ENCODE data around the gene PTX4.

Gene PTX4

GRCh38 chr16:1499756-1500464 lies 11.2 kb upstream of the PTX4 start:
- no peak for DNase-seq

- DNase-seq = no peak
Measured at GRCh38 chr16:1498899-1499676, 10.3 kb upstream of the PTX4 start.

GRCh38 chr16:1497014-1497598 lies 8.4 kb upstream of the PTX4 start:
- DNase-seq = no peak

DNA sequence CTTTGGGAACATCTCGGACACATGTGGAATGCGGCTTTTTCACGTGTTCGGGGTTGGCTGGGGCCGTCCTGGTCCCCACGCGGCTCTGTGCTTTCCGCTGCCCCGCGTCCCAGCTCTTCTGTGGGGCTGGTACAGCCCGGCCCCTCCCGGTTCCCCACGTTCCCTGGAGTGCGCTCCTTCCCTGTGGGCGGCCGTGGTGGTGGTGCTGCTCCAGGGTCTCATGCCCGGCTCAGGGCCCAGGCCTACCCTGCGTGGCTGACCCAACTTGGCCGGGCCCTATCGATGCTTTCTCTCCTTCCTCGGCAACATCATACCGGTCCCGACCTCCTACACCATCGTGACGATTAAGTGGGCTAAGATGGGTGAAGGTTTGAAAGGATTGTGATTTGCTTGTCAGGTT lies 7.7 kb upstream of the PTX4 start:
- DNase-seq = no peak

- DNase-seq = no peak
Measured at GRCh38 chr16:1495889-1496262, 7.1 kb upstream of the PTX4 start.

DNA sequence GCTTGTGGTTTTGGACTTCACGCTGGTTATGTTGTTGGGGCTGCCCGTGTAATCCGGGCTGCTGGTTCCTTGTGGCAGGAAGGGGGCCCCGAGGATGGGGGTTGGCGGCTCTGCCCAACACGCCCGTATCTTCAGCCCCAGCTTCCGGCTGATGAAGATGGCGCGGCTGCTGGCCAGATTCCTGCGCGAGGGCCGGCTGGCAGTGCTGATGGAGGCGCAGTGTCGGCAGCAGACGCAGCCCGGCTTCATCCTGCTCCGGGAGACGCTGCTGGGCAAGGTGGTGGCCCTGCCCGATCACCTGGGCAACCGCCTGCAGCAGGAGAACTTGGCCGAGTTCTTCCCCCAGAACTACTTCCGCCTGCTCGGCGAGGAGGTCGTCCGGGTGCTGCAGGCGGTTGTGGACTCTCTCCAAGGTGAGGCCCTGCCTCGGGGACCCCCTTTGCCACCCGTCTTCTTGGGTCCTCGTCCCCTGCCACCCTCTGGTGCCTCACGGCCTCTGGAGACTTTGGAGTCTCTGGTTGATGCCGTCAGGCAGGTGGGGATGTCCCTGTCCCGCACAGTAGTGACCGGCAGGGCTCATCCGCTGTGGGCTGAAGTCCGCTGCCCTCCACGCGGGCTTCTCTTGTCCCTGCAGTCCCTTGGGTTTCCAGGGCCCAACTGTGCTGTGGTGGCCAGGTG lies 6.6 kb upstream of the PTX4 start:
- no peak for DNase-seq

- no peak for DNase-seq
Measured at GRCh38 chr16:1494711-1495110, 6.0 kb upstream of the PTX4 start.

DNA sequence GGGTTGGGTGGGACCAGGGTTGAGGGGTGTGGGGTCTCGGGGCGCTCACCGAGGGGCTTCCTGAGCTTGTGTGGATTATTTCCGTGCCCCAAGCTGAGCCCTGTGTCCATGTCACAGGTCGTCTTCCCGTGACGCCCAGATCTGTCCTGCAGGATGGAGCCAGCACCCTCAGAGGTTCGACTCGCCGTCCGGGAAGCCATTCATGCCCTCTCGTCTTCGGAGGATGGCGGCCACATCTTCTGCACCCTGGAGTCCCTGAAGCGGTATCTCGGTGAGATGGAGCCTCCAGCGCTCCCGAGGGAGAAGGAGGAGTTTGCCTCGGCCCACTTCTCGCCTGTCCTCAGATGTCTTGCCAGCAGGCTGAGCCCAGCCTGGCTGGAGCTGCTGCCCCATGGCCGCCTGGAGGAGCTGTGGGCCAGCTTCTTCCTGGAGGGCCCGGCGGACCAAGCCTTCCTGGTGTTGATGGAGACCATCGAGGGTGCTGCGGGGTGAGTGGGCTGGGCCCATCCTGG lies 5.4 kb upstream of the PTX4 start:
- DNase-seq = no peak

GRCh38 chr16:1493746-1494094 lies 5.0 kb upstream of the PTX4 start:
- no peak for DNase-seq

- peak; percentile 82 for DNase-seq
Measured at GRCh38 chr16:1492923-1493745, 4.4 kb upstream of the PTX4 start, which contains the start of gene TELO2. TSS of gene TELO2 (plus strand) at chr16:1493360. CDS start at chr16:1494282, 922 bp downstream.

- no peak for DNase-seq
Measured at GRCh38 chr16:1492082-1492922, 3.6 kb upstream of the PTX4 start.

DNA sequence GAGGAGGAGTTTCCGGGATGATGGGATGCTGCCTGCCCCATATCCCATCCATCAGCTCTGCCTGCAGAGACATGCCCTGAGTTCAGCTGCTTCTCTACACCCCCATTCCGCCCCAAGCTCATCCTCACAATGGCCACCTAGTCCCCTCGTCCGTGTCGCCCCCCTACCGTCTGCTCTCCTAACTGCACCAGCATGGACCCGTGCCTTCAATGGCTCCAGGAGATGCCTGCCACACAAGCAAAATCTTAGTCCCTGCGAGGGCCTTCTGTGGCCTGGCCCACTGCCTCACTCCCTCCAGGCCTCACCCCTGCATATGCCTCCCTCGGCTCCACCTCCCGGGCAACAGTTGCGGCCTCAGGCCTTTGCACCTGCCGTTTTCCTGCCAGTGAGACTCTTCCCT lies 2.6 kb upstream of the PTX4 start:
- no peak for DNase-seq

DNA sequence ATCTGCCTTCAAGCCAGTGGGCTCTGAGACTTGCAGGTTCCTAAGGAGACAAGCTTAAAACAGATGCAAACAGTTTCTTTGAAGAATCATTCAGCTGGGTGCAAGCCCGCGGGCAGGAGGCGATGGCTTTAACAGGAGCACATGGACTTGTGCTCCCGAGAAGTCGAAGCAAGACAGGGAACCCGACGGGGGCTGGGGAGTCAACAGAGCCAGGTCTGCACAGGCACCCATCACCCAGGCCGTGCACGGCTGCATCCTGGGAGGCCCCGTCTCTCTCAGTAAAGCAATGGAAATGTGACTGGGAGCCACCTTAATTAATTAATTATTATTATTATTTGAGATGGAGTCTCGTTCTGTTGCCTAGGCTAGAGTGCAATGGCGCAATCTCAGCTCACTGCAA lies 333 bp upstream of the PTX4 start:
- DNase-seq = no peak

GRCh38 chr16:1488054-1488601 lies 616 bp downstream of the PTX4 start:
- no peak for DNase-seq

DNA sequence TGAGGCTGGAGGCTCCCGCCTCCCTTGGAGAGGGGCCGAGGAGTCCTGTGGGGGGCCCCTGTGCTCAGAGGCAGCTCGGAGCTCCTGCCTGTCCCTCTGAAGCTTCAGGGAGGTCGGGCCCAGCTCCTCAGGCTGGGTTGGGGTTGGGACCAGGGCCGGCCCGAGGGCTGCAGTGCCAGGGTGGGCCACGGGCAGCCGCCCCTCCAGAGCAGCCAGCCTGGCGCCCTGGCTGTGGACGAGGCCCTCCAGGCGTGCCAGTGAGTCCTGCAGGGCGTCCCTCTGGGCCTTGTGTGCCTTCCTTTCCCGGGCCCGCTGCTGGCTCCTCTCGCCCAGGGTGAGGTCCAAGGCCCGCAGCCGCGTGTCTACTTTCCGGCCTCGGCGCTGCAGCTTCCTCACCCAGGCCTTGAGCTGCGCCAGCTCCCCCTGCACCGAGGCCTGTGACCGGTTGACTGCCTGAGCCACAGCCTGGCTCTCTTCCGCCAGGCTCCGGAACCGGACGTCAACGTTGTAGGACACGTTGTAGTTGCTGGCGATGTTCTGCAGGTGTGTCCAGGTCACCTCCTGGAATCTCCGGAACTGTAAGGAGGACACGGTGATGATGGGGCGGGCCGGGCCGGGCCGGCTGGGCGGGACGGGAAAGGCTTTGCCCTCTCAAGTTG lies 1.2 kb downstream of the PTX4 start:
- DNase-seq = no peak

DNA sequence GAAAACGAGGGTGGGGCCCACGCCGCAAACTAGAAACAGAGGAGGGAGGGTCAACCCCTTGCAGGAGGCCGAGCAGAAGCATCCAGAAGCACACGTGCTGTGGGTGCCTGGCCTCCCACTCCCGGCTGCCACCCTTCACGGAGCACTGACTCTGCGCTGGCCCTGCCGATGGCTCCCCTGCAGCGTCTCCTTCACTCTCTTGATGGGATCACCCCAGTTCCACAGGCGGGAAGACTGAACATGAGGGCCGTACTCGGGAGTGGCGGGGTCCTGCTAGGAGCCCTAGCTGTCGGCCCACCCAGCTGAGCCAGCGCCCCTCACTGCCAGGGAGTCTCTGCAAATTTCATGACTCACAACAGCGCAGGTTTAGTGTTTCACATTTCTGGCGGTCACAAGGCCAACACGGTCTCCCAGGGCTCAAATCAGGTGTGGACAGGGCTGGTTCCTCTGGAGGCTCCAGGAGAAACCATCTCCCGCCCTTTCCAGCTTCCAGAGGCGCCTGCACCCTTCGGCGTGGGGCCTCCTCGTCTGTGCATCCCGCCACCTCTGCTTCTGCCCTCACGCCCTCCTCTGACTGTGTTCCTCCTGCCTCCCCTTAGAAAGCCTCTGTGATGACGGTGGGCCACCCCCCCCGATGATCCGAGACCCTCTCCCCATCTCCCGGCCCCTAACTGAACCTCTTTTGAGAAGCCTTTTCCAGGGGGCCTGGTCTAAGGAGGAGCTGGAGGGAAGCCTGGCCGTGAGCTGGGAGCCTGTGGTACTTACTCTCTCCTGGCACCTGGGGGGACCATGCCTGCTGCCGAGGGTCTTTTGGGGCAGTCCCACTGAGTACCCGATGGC lies 2.0 kb downstream of the PTX4 start:
- DNase-seq = no peak

- DNase-seq = no peak
Measured at GRCh38 chr16:1485847-1486496, 2.8 kb downstream of the PTX4 start.

DNA sequence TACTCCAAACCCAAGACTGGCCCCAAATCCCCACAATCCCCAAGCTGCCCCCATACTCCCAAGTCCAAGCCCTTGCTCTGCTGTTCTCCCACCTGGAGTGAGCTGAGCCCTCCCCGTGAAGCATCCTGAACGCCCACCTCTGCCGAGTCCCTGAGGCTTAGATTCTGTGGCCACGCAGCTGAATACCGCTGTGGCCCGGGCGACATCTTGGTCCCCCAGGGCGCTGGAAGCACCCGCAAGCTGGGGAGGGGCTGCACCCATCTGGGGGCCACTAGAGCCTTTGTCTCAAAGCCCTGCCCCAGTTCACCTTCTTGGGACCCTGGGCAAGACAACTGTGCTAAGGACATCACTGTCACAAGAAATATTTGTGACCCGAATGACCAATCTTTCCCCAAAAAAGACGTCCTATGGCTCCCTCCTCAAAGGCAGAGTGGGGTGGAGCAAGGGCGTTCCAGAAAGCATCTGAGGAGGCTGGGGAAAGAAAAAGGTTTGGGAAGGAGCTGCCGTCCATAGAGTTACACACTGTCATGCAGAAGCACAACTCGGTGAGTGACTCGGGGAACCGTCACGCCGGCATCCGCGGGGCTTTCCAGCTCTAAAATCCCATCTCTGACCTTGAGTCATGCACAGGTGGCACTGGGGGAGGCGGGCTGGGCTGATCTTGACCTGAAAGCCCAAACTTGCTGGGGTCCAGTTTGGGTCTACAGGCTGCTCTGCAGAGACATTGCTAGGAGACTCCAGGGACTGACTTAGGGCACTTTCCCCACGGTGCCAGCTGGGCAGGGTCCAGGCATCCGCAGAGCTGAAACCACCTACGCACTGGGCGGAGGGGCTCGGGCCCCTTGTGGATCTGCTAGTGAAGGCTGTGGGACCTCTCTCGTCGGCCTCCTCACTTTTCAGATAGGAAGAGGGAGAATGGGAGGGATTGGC lies 6.6 kb downstream of the PTX4 start:
- DNase-seq = no peak

Measured in activated gamma-delta T cell (primary cell).